A673 (cell line): ENCODE measurements around the gene WIF1. TPM values are rescaled to one million over a fixed set of nuclear protein-coding genes. Genes with fewer than 3 reads are reported as not detected.

ENCODE experiments used
- Bru-seq: library from RNA; stranded (reverse); fragments of 400-500 nt; gene quantifications from one replicate; lab custom pipeline; 2021; lab: Mats Ljungman, UMichigan
- BruChase-seq, 2 experiments: library from RNA; stranded (reverse); fragments of 400-500 nt; gene quantifications; one replicate each; lab custom pipeline; 2021; lab: Mats Ljungman, UMichigan
- BruUV-seq: library from RNA; stranded (reverse); fragments of 400-500 nt; replicated peaks from 2 replicates; lab custom pipeline; 2021; lab: Mats Ljungman, UMichigan
- CTCF ChIA-PET: fragments of 300-600 bp; sonication (Branson Sonifier 250); formaldehyde crosslinking; loops from one replicate; lab custom pipeline; 2022; ENCODE audit warnings: antibody characterized with exemption; lab: Charles Lee
- POLR2A ChIA-PET: fragments of 300-600 bp; sonication (Branson Sonifier 250); formaldehyde crosslinking; loops from one replicate; lab custom pipeline; 2022; ENCODE audit warnings: antibody characterized with exemption; ENCODE audit not compliant: low non-redundant PET; lab: Charles Lee
- DNase-seq: peaks from one replicate; pipeline ENCODE4 v3.0.0-alpha.2; 2015; ENCODE audit warnings: low spot score
- H3K27ac ChIP-seq: fragments of 200-600 bp; sonication (generic); 2 replicates; pipeline ENCODE4 v1.5.1; 2016; ENCODE audit warnings: mixed run types, low read depth, mild to moderate bottlenecking, mixed read lengths, antibody characterized with exemption, low read length; ENCODE audit not compliant: poor library complexity, severe bottlenecking
- H3K27me3 ChIP-seq: fragments of 200-600 bp; sonication (generic); replicated peaks from 2 replicates; pipeline ENCODE4 v1.6.1; 2017; ENCODE audit warnings: mixed run types, low read depth, mild to moderate bottlenecking, mixed read lengths, antibody characterized with exemption, low read length; ENCODE audit not compliant: insufficient read depth, poor library complexity
- H3K36me3 ChIP-seq: fragments of 200-600 bp; sonication (generic); 2 replicates; pipeline ENCODE4 v1.6.1; 2016; ENCODE audit warnings: mixed run types, mild to moderate bottlenecking, mixed read lengths, antibody characterized with exemption, low read length; ENCODE audit not compliant: insufficient read depth, poor library complexity, severe bottlenecking
- H3K4me1 ChIP-seq: fragments of 200-600 bp; sonication (generic); 2 replicates; pipeline ENCODE4 v1.6.1; 2017; ENCODE audit warnings: mixed run types, mild to moderate bottlenecking, mixed read lengths, antibody characterized with exemption, low read length; ENCODE audit not compliant: insufficient read depth, poor library complexity, severe bottlenecking
- H3K4me3 ChIP-seq: fragments of 200-600 bp; sonication (generic); 2 replicates; pipeline ENCODE4 v1.5.1; 2016; ENCODE audit warnings: low read depth, mixed run types, mild to moderate bottlenecking, mixed read lengths, low read length; ENCODE audit not compliant: poor library complexity, severe bottlenecking
- H3K9me3 ChIP-seq: fragments of 200-600 bp; sonication (generic); 2 replicates; pipeline ENCODE4 v1.6.1; 2016; ENCODE audit warnings: mixed run types, low read depth, mild to moderate bottlenecking, mixed read lengths, antibody characterized with exemption, low read length; ENCODE audit not compliant: poor library complexity, severe bottlenecking
- EZH2 ChIP-seq: fragments of 200-600 bp; sonication (generic); IDR thresholded peaks from 2 replicates; pipeline ENCODE4 v1.6.1; 2017; ENCODE audit warnings: borderline replicate concordance, low read depth, mild to moderate bottlenecking, mixed read lengths, antibody characterized with exemption, low read length; ENCODE audit not compliant: poor library complexity, severe bottlenecking
- intact Hi-C: fragments of 100-400 bp; cut with micrococcal nuclease; formaldehyde crosslinking; loops from one replicate; pipeline ENCODE4 v1.10.0; 2022; ENCODE audit not compliant: unreplicated experiment
- long read RNA-seq: library from polyadenylated mRNA; stranded (forward); transcript quantifications from one replicate; pipeline ENCODE4 v2.0.0, GENCODE V29; 2022
- total RNA-seq: library from RNA; stranded (reverse); gene quantifications from 2 replicates; pipeline ENCODE4 v1.2.3, GENCODE V29; 2021
- TF ChIP-seq, protein P1 (sequence below): fragments of 300-800, 200-600 bp; sonication (generic); conservative IDR thresholded peaks from 2 replicates; pipeline ENCODE4 v1.5.1; 2017; ENCODE audit warnings: low read depth, mild to moderate bottlenecking, antibody characterized with exemption, low read length, moderate library complexity, mixed read lengths

Gene WIF1, protein sequence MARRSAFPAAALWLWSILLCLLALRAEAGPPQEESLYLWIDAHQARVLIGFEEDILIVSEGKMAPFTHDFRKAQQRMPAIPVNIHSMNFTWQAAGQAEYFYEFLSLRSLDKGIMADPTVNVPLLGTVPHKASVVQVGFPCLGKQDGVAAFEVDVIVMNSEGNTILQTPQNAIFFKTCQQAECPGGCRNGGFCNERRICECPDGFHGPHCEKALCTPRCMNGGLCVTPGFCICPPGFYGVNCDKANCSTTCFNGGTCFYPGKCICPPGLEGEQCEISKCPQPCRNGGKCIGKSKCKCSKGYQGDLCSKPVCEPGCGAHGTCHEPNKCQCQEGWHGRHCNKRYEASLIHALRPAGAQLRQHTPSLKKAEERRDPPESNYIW
- total RNA-seq: not detected in 2 replicates
- not detected for Bru-seq, nascent RNA
- not detected for BruChase-seq, experiment 1, labeled RNA remaining after a 2-hour chase
- BruChase-seq, experiment 2, labeled RNA remaining after a 6-hour chase: not detected
- long read RNA-seq: 0 reads

DNA sequence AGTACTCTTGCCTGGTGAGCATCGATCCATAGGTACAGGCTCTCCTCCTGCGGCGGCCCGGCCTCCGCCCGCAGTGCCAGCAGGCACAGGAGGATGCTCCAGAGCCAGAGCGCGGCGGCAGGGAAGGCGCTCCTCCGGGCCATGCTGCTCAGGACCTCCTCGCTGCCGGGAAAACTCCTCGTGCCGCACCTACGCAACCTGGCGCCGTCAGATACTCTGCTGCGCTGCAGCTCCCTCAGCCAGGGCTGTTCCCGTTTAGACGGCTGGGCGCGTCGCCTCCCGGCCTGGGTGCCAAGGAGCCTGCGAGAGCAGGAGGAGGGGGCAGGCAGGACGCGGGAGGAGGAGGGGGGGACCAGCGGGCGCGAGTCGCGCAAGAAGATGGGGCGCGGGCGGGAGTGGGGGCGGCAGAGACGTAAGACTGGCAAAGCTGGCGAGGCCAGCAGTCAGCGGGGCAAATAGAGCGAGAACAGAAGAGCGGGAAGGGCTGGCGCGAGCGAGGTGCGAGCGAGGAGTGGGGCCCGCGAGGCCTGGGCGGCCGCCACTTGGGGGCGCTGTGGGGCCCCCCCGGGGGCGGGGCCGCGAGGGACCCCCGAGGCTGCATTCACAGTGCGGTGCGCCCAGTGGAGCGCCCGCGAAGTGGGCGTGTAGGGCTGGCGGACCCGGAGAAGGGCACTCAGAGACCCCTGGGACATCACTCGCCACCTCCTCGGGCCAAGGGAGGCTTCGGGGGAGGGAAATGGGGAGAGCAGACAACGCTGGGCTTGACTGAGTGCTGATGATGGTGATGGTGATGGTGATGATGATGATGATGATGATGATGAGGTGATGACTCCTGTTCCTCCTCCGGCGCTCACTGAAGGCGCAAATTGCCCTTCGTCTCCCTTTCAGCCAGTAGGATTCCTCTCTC, at the start of gene WIF1:
WIF1 (minus strand) TSS at position 257 of the 907 bp plus-strand sequence; CDS start at position 143, 114 bp downstream.
- Histone ChIP-seq H3K27me3 (peaks cover 84% of the 10 kb centered on the region), H3K9me3 (no peaks in the 10 kb centered on the region), H3K4me3 (peak within 1 kb of the TSS; percentile 40), H3K36me3 (no peaks in the 10 kb centered on the region), H3K27ac (no peak within 1 kb of the TSS), H3K4me1 (peaks cover 8% of the 10 kb centered on the region)
- no TSS peak for BruUV-seq
- TF ChIP-seq, protein P1, sequence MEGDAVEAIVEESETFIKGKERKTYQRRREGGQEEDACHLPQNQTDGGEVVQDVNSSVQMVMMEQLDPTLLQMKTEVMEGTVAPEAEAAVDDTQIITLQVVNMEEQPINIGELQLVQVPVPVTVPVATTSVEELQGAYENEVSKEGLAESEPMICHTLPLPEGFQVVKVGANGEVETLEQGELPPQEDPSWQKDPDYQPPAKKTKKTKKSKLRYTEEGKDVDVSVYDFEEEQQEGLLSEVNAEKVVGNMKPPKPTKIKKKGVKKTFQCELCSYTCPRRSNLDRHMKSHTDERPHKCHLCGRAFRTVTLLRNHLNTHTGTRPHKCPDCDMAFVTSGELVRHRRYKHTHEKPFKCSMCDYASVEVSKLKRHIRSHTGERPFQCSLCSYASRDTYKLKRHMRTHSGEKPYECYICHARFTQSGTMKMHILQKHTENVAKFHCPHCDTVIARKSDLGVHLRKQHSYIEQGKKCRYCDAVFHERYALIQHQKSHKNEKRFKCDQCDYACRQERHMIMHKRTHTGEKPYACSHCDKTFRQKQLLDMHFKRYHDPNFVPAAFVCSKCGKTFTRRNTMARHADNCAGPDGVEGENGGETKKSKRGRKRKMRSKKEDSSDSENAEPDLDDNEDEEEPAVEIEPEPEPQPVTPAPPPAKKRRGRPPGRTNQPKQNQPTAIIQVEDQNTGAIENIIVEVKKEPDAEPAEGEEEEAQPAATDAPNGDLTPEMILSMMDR: peak; percentile 65
- peak; percentile 44 for TF ChIP-seq EZH2
- POLR2A ChIA-PET: no interaction called here
- CTCF ChIA-PET: no interaction called here
- DNase-seq: peak; percentile 60
- intact Hi-C loops: loop anchor here (5.0 kb wide), 2 partner anchors 229 to 319 kb away; no protein-coding TSS in a partner anchor

DNA sequence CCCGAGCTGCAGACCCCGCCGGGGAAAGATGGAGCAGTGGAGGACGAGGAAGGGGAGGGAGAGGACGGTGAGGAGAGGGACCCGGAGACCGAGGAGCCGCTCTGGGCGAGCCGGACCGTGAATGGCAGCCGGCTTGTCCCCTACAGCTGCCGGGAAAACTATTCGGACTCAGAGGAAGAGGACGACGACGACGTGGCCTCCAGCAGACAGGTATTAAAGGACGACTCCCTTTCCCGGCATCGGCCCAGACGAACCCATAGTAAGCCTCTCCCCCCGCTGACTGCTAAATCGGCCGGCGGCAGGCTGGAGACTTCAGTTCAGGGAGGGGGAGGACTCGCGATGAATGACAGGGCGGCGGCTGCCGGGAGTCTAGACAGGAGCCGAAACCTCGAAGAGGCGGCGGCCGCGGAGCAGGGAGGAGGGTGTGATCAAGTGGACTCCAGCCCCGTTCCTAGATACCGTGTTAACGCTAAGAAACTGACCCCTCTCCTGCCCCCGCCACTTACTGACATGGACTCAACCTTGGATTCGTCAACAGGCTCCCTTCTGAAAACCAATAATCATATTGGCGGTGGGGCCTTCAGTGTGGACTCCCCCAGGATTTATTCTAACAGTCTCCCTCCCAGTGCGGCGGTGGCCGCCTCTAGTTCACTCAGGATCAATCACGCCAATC, 49.2 kb upstream of the WIF1 start:
- Histone ChIP-seq H3K27ac (peak overlapping the region; percentile 97), H3K36me3 (no peaks in the 10 kb centered on the region), H3K9me3 (no peaks in the 10 kb centered on the region), H3K4me3 (peak overlapping the region; percentile 98), H3K4me1 (peaks cover 35% of the 10 kb centered on the region), H3K27me3 (no peaks in the 10 kb centered on the region)
- intact Hi-C loops: no loop called here
- ChIA-PET CTCF (interaction anchor here (1.0 kb wide), 1 partner anchor 62 kb away, joined by 3 read pairs; no protein-coding TSS in a partner anchor), POLR2A (interaction anchor here (1.0 kb wide), 1 partner anchor 10 kb away, joined by 5 read pairs; no protein-coding TSS in a partner anchor)
- TF ChIP-seq EZH2: no peak
- TF ChIP-seq, protein P1: no peak
- no TSS peak for BruUV-seq
- DNase-seq: peak; percentile 70
